ENCODE results near the gene JTB. TPM values are rescaled to one million over a fixed set of nuclear protein-coding genes. Genes with fewer than 3 reads are reported as not detected.
"Not testable (repeated sequence)": the region's sequence is repeated elsewhere in the genome, so short reads cannot be mapped to it uniquely, and the experiment has no call there.

Gene JTB
- polyA plus RNA-seq, 3 donors: 150 to 391 (median 312) TPM

- intact Hi-C loops (cut with micrococcal nuclease): no loop called here
- H3K27me3 Mint-ChIP-seq (ENCODE audit: low read depth in 3 of 3): peaks cover 0 to 4% (median 0%) of the 10 kb centered on the region in 3 donors
- Histone ChIP-seq H3K4me1 (ENCODE audit: control insufficient read depth in 1 of 2, insufficient read depth in 2 of 2, low read length in 2 of 2) (no peaks in the 10 kb centered on the region), H3K9me3 (replicated peaks in 1 of 2; ENCODE audit: control insufficient read depth in 1 of 2, insufficient read depth in 1 of 2, low read length in 2 of 2) (no peaks in the 10 kb centered on the region), H3K79me2 (ENCODE audit: insufficient read depth, low read length) (no peaks in the 10 kb centered on the region), H3K4me3 (replicated peaks in 1 of 3; ENCODE audit: low read depth in 2 of 3, low read length in 3 of 3) (no peak overlapping the region), H3K4me2 (replicated peaks; ENCODE audit: extremely low read depth, low read length, poor library complexity, severe bottlenecking) (no peak overlapping the region), H4K20me1 (ENCODE audit: insufficient read depth, low read length) (no peaks in the 10 kb centered on the region), H3K36me3 (replicated peaks in 1 of 2; ENCODE audit: control insufficient read depth in 1 of 2, insufficient read depth in 2 of 2, low read length in 2 of 2) (peaks cover 2 to 3% of the 10 kb centered on the region in 2 donors), H3K27me3 (ENCODE audit: control insufficient read depth in 2 of 2, insufficient read depth in 2 of 2, low read length in 2 of 2) (no peaks in the 10 kb centered on the region), H2AFZ (ENCODE audit: insufficient read depth, low read depth, low read length, poor library complexity, severe bottlenecking) (no peak overlapping the region), H3K9ac (ENCODE audit: insufficient read depth, low read length, poor library complexity, severe bottlenecking) (no peak overlapping the region), H3K27ac (ENCODE audit: low read depth in 1 of 2, low read length in 2 of 2) (no peak overlapping the region)
- no peaks in the 10 kb centered on the region for H3K4me1 Mint-ChIP-seq
- TF ChIP-seq, protein P1, sequence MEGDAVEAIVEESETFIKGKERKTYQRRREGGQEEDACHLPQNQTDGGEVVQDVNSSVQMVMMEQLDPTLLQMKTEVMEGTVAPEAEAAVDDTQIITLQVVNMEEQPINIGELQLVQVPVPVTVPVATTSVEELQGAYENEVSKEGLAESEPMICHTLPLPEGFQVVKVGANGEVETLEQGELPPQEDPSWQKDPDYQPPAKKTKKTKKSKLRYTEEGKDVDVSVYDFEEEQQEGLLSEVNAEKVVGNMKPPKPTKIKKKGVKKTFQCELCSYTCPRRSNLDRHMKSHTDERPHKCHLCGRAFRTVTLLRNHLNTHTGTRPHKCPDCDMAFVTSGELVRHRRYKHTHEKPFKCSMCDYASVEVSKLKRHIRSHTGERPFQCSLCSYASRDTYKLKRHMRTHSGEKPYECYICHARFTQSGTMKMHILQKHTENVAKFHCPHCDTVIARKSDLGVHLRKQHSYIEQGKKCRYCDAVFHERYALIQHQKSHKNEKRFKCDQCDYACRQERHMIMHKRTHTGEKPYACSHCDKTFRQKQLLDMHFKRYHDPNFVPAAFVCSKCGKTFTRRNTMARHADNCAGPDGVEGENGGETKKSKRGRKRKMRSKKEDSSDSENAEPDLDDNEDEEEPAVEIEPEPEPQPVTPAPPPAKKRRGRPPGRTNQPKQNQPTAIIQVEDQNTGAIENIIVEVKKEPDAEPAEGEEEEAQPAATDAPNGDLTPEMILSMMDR (IDR thresholded peaks at IDR 0.05): no peak
- no peak for DNase-seq
- H3K9me3 Mint-ChIP-seq: peaks cover 0 to 2% (median 0%) of the 10 kb centered on the region in 7 donors
- H3K27ac Mint-ChIP-seq: no peak overlapping the region
- peaks cover 4 to 5% of the 10 kb centered on the region in 2 donors for H3K36me3 Mint-ChIP-seq
- WGBS (ENCODE audit: insufficient coverage): 61% methylated on average over 2 of the region's 4 CpGs
- H3K4me3 Mint-ChIP-seq: no peak overlapping the region
Observed at GRCh38 chr1:154000420-154000819, 22.9 kb upstream of the JTB start.

DNA sequence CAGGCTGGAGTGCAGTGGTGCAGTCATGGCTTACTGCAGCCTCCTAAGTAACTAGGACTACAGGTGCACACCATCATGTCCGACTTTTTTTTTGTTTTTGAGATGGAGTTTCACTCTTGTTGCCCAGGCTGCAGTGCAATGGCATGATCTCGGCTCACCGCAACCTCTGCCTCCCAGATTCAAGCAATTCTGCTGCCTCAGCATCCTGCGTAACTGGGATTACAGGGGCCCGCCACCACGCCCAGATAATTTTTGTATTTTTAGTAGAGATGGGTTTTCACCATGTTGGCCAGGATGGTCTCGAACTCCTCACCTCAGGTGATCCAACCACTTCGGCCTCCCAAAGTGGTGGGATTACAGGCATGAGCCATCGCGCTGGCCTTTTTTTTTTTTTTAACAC lies 19.4 kb upstream of the JTB start:
- H3K9me3 Mint-ChIP-seq: not testable (repeated sequence)

More for the DNA sequence above, 19.4 kb upstream of the JTB start:
- H3K27me3 ChIP-seq (ENCODE audit: control insufficient read depth in 2 of 2, insufficient read depth in 2 of 2, low read length in 2 of 2); H3K27ac Mint-ChIP-seq; H3K4me2 ChIP-seq (replicated peaks; ENCODE audit: extremely low read depth, low read length, poor library complexity, severe bottlenecking); H3K9me3 ChIP-seq (replicated peaks in 1 of 2; ENCODE audit: control insufficient read depth in 1 of 2, insufficient read depth in 1 of 2, low read length in 2 of 2); H3K4me1 Mint-ChIP-seq; H4K20me1 ChIP-seq (ENCODE audit: insufficient read depth, low read length); H2AFZ ChIP-seq (ENCODE audit: insufficient read depth, low read depth, low read length, poor library complexity, severe bottlenecking); DNase-seq; H3K79me2 ChIP-seq (ENCODE audit: insufficient read depth, low read length); H3K27ac ChIP-seq (ENCODE audit: low read depth in 1 of 2, low read length in 2 of 2); H3K4me3 Mint-ChIP-seq; intact Hi-C loops (cut with micrococcal nuclease); H3K4me3 ChIP-seq (replicated peaks in 1 of 3; ENCODE audit: low read depth in 2 of 3, low read length in 3 of 3); H3K27me3 Mint-ChIP-seq (ENCODE audit: low read depth in 3 of 3); H3K9ac ChIP-seq (ENCODE audit: insufficient read depth, low read length, poor library complexity, severe bottlenecking): not testable (repeated sequence)
- WGBS (ENCODE audit: insufficient coverage): 94% methylated on average over 3 of the region's 10 CpGs
- Histone ChIP-seq H3K36me3 (replicated peaks in 1 of 2; ENCODE audit: control insufficient read depth in 1 of 2, insufficient read depth in 2 of 2, low read length in 2 of 2) (peaks cover 12 to 37% of the 10 kb centered on the region in 2 donors), H3K4me1 (ENCODE audit: control insufficient read depth in 1 of 2, insufficient read depth in 2 of 2, low read length in 2 of 2) (peaks cover 2 to 11% of the 10 kb centered on the region in 2 donors)
- H3K36me3 Mint-ChIP-seq: peaks cover 17 to 39% of the 10 kb centered on the region in 2 donors
